OCI-LY7 (cell line): ENCODE data around the gene GALNT7. TPM values are rescaled to one million over a fixed set of nuclear protein-coding genes. Genes with fewer than 3 reads are reported as not detected.

Source experiments
- BruUV-seq: library from RNA; stranded (reverse); fragments of 400-500 nt; replicated peaks from 2 replicates; lab custom pipeline; 2021; lab: Mats Ljungman, UMichigan
- CTCF ChIA-PET: fragments of 300-600 bp; sonication (Branson Sonifier 250); formaldehyde crosslinking; loops from one replicate; lab custom pipeline; 2022; ENCODE audit warnings: antibody characterized with exemption; ENCODE audit not compliant: unreplicated experiment; lab: Charles Lee
- POLR2A ChIA-PET: fragments of 300-600 bp; sonication (Branson Sonifier 250); formaldehyde crosslinking; loops from one replicate; lab custom pipeline; 2022; ENCODE audit warnings: antibody characterized with exemption; lab: Charles Lee
- DNase-seq: peaks from one replicate; pipeline ENCODE4 v3.0.0-alpha.2; 2015; ENCODE audit warnings: low spot score
- H2AFZ ChIP-seq: fragments of 200-600 bp; sonication (generic), shearing (Covaris generic); 2 replicates; pipeline ENCODE4 v1.6.1; 2014; ENCODE audit warnings: mild to moderate bottlenecking, antibody characterized with exemption, low read length, moderate library complexity
- H3K27ac ChIP-seq: fragments of 200-600 bp; sonication (generic); 2 replicates; pipeline ENCODE4 v1.5.1; 2014; ENCODE audit warnings: mixed run types, low read depth, mild to moderate bottlenecking, moderate library complexity, low read length, inconsistent platforms; ENCODE audit not compliant: poor library complexity, severe bottlenecking
- H3K36me3 ChIP-seq: fragments of 200-600 bp; sonication (generic); 2 replicates; pipeline ENCODE4 v1.6.1; 2014; ENCODE audit warnings: mild to moderate bottlenecking, antibody characterized with exemption, low read length, moderate library complexity, mixed read lengths; ENCODE audit not compliant: insufficient read depth
- H3K4me1 ChIP-seq: fragments of 200-600 bp; sonication (generic); 2 replicates; pipeline ENCODE4 v1.5.1; 2014; ENCODE audit warnings: mild to moderate bottlenecking, low read length; ENCODE audit not compliant: insufficient read depth, poor library complexity, severe bottlenecking
- H3K4me2 ChIP-seq: fragments of 200-600 bp; sonication (generic); 2 replicates; pipeline ENCODE4 v1.6.1; 2014; ENCODE audit warnings: mild to moderate bottlenecking, low read length
- H3K4me3 ChIP-seq: fragments of 200-600 bp; sonication (generic); 2 replicates; pipeline ENCODE4 v1.5.1; 2014; ENCODE audit warnings: mild to moderate bottlenecking, low read depth, low read length; ENCODE audit not compliant: poor library complexity, severe bottlenecking
- H3K79me2 ChIP-seq: fragments of 200-600 bp; sonication (generic); 2 replicates; pipeline ENCODE4 v1.6.1; 2016; ENCODE audit warnings: low read depth, mild to moderate bottlenecking, low read length, moderate library complexity, mixed read lengths; ENCODE audit not compliant: insufficient read depth
- H3K9me2 ChIP-seq: fragments of 200-600 bp; sonication (generic); 2 replicates; pipeline ENCODE4 v1.6.1; 2016; ENCODE audit warnings: mild to moderate bottlenecking, low read length, mixed read lengths; ENCODE audit not compliant: insufficient read depth
- H3K9me3 ChIP-seq: fragments of 200-600 bp; sonication (generic); 2 replicates; pipeline ENCODE4 v1.6.1; 2014; ENCODE audit warnings: mild to moderate bottlenecking, mixed run types, low read length, mixed read lengths
- H4K20me1 ChIP-seq: fragments of 200-600 bp; sonication (generic); 2 replicates; pipeline ENCODE4 v1.6.1; 2014; ENCODE audit warnings: mild to moderate bottlenecking, antibody characterized with exemption, low read length, moderate library complexity, mixed read lengths; ENCODE audit not compliant: insufficient read depth
- CTCF ChIP-seq: fragments of 200-600 bp; sonication (generic); conservative IDR thresholded peaks from 2 replicates; pipeline ENCODE4 v1.5.1; 2014; ENCODE audit warnings: mild to moderate bottlenecking, antibody characterized with exemption, low read length, moderate library complexity, mixed read lengths
- EZH2phosphoT487 ChIP-seq: fragments of 200-600 bp; sonication (generic); IDR thresholded peaks from 2 replicates; pipeline ENCODE4 v1.6.1; 2018; ENCODE audit warnings: low read depth, borderline replicate concordance, mild to moderate bottlenecking, mixed run types, antibody characterized with exemption, low read length, moderate library complexity, mixed read lengths
- intact Hi-C: fragments of 100-400 bp; cut with micrococcal nuclease; formaldehyde crosslinking; loops from one replicate; pipeline ENCODE4 v1.10.0; 2022; ENCODE audit not compliant: unreplicated experiment
- total RNA-seq, 2 experiments: library from RNA; depleted of rRNA in 1 of 2; stranded (reverse); fragments of >200 nt in 1 of 2; shearing (Covaris generic) in 1 of 2; gene quantifications; 2 replicates each; pipeline ENCODE4 v1.2.3, GENCODE V29; 2014 to 2022

GALNT7 gene
- total RNA-seq, 2 experiments from 2014 or later, result 20.3 to 34.4 TPM

GRCh38 chr4:173205656-173206055, 37.0 kb downstream of the GALNT7 start:
- H3K36me3 ChIP-seq, result peaks cover 21% of the 10 kb centered on the region
- no peaks in the 10 kb centered on the region; the same call in 1 of the 2 replicates for H3K9me3 ChIP-seq
- H4K20me1 ChIP-seq, result peaks cover under 1% of the 10 kb centered on the region; the same call in 1 of the 2 replicates
- CTCF ChIA-PET, result no interaction called here
- no peaks in the 10 kb centered on the region for H3K9me2 ChIP-seq
- H3K4me2 ChIP-seq, result no peak overlapping the region
- TF ChIP-seq CTCF (no peak), EZH2phosphoT487 (no peak)
- H3K27ac ChIP-seq, result no peak overlapping the region
- no peaks in the 10 kb centered on the region for H3K4me1 ChIP-seq
- no peak overlapping the region for H2AFZ ChIP-seq
- POLR2A ChIA-PET, result interaction anchor here (1.0 kb wide), 1 partner anchor 15 kb away, joined by 3 read pairs; no protein-coding TSS in a partner anchor
- intact Hi-C loops, result no loop called here
- H3K4me3 ChIP-seq, result no peak overlapping the region
- no peak for DNase-seq
- H3K79me2 ChIP-seq, result peaks cover 43% of the 10 kb centered on the region
- BruUV-seq, result no TSS peak

- Histone ChIP-seq H3K36me3 (peaks cover 21% of the 10 kb centered on the region), H3K4me3 (no peak overlapping the region), H3K79me2 (peaks cover 34% of the 10 kb centered on the region; the same call in 1 of the 2 replicates), H3K27ac (no peak overlapping the region), H3K9me3 (no peaks in the 10 kb centered on the region), H2AFZ (no peak overlapping the region), H3K4me1 (no peaks in the 10 kb centered on the region), H4K20me1 (peaks cover 6% of the 10 kb centered on the region; the same call in 1 of the 2 replicates), H3K9me2 (no peaks in the 10 kb centered on the region), H3K4me2 (no peak overlapping the region)
- DNase-seq, result no peak
- POLR2A ChIA-PET, result no interaction called here
- no peak for TF ChIP-seq CTCF
- TF ChIP-seq EZH2phosphoT487, result no peak
- intact Hi-C loops, result no loop called here
- CTCF ChIA-PET, result no interaction called here
- BruUV-seq, result no TSS peak
These were observed 39.8 kb downstream of the GALNT7 start for GRCh38 chr4:173208420-173208819.

- no peak for DNase-seq
- Histone ChIP-seq H3K4me3 (no peak overlapping the region), H3K36me3 (no peaks in the 10 kb centered on the region), H3K4me2 (no peak overlapping the region), H3K9me2 (no peaks in the 10 kb centered on the region), H4K20me1 (peaks cover 6% of the 10 kb centered on the region; the same call in 1 of the 2 replicates), H3K79me2 (peaks cover 23% of the 10 kb centered on the region; the same call in 1 of the 2 replicates), H3K27ac (no peak overlapping the region), H2AFZ (no peak overlapping the region), H3K4me1 (no peaks in the 10 kb centered on the region), H3K9me3 (no peaks in the 10 kb centered on the region)
- ChIA-PET CTCF (no interaction called here), POLR2A (interaction anchor here (0.6 to 1.5 kb wide), 4 partner anchors 9 to 245 kb away, joined by 3 to 7 read pairs (median 3); no protein-coding TSS in a partner anchor)
- intact Hi-C loops, result no loop called here
- TF ChIP-seq EZH2phosphoT487, result no peak
- BruUV-seq, result no TSS peak
These were observed 42.6 kb downstream of the GALNT7 start for GRCh38 chr4:173211222-173211621.
